Measurements from ENCODE around the gene MARCKSL1.
"Not testable (repeated sequence)": the region's sequence is repeated elsewhere in the genome, so short reads cannot be mapped to it uniquely, and the experiment has no call there.

The MARCKSL1 gene

DNA sequence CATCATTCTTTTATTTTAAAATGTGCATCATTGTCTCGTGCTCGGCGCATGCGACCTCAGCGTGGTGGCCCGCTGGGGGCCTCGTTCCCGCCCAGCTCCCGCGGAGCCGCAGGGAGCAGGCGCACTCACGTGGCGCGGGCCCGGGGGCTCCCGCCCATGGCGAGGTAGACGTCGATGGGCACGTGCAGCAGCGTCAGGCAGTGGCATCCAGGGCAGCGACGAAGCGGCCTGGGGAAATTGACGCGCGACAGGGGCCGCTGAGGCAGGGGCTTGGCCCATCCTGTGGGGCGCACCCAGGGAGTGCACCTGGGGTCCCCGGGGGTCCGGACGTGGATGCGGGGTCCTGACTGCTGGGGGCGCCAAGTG lies 25.3 kb upstream of the MARCKSL1 start:
- TF ChIP-seq, protein P1, sequence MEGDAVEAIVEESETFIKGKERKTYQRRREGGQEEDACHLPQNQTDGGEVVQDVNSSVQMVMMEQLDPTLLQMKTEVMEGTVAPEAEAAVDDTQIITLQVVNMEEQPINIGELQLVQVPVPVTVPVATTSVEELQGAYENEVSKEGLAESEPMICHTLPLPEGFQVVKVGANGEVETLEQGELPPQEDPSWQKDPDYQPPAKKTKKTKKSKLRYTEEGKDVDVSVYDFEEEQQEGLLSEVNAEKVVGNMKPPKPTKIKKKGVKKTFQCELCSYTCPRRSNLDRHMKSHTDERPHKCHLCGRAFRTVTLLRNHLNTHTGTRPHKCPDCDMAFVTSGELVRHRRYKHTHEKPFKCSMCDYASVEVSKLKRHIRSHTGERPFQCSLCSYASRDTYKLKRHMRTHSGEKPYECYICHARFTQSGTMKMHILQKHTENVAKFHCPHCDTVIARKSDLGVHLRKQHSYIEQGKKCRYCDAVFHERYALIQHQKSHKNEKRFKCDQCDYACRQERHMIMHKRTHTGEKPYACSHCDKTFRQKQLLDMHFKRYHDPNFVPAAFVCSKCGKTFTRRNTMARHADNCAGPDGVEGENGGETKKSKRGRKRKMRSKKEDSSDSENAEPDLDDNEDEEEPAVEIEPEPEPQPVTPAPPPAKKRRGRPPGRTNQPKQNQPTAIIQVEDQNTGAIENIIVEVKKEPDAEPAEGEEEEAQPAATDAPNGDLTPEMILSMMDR (conservative IDR thresholded peaks at IDR 0.05): no peak
- TF ChIP-seq ZFX (IDR thresholded peaks at IDR 0.05): no peak
- H3K27ac ChIP-seq: no peak overlapping the region

DNA sequence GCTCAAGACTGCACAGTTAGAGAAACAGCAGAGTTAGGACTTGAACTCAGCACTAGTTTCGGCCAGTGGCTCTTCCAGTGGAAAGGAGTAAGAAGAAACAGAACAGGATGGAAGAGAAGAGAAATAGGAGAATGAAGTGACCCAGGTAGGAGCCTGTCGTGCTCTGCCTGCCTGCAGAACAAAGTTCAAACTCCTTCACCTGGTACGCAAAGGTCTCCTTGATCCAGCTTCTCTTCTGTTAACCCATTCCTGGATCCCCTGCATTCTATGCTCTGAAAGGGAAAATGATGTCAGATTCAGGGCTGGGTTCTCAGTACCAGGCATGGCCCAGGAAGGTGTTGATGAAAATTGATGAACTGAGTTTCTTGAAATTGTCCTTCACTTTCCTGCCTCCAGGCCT lies 22.4 kb upstream of the MARCKSL1 start:
- H3K27ac ChIP-seq: no peak overlapping the region
- TF ChIP-seq, protein P1 (conservative IDR thresholded peaks at IDR 0.05): no peak
- TF ChIP-seq ZFX (IDR thresholded peaks at IDR 0.05): no peak

DNA sequence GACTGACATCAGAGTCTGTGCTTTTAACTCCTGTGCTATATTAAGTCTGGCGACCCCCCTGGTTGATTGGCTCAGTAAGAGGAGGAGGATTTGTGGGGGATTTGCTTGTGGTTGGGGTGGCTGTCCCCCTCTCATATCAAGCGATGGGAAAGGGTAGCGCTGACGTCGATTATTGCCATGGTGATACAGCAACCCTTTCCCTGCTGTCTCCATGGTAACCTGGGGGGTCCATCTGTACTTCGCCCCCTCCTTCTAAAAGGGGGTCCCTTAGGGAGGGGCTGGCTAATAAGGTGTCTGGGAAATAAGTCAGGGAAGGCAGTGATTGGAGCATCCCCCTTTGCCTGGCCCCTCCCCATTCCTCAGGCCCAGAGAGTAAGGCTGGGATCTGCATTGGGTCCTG lies 21.6 kb upstream of the MARCKSL1 start:
- TF ChIP-seq ZFX (IDR thresholded peaks at IDR 0.05): no peak
- TF ChIP-seq, protein P1 (conservative IDR thresholded peaks at IDR 0.05): no peak

GRCh38 chr1:32356478-32356877 lies 20.4 kb upstream of the MARCKSL1 start:
- TF ChIP-seq, protein P1 (conservative IDR thresholded peaks at IDR 0.05): no peak
- no peak for TF ChIP-seq ZFX (IDR thresholded peaks at IDR 0.05)
- H3K27ac ChIP-seq: no peak overlapping the region

More for the DNA sequence above, 21.6 kb upstream of the MARCKSL1 start:
- H3K27ac ChIP-seq: no peak overlapping the region

GRCh38 chr1:32355778-32356177 lies 19.7 kb upstream of the MARCKSL1 start:
- not testable (repeated sequence) for H3K27ac ChIP-seq

GRCh38 chr1:32353886-32354570 lies 18.0 kb upstream of the MARCKSL1 start:
- TF ChIP-seq ZFX (IDR thresholded peaks at IDR 0.05): no peak
- TF ChIP-seq, protein P1 (conservative IDR thresholded peaks at IDR 0.05): no peak
- H3K27ac ChIP-seq: no peak overlapping the region

GRCh38 chr1:32353431-32353830 lies 17.4 kb upstream of the MARCKSL1 start:
- H3K27ac ChIP-seq: no peak overlapping the region

More at GRCh38 chr1:32353431-32353830, 17.4 kb upstream of the MARCKSL1 start:
- TF ChIP-seq ZFX (IDR thresholded peaks at IDR 0.05): no peak
- TF ChIP-seq, protein P1 (conservative IDR thresholded peaks at IDR 0.05): no peak

Data from C4-2B (cell line).